Measurements from ENCODE around the gene ABCC8.

Gene ABCC8

DNA sequence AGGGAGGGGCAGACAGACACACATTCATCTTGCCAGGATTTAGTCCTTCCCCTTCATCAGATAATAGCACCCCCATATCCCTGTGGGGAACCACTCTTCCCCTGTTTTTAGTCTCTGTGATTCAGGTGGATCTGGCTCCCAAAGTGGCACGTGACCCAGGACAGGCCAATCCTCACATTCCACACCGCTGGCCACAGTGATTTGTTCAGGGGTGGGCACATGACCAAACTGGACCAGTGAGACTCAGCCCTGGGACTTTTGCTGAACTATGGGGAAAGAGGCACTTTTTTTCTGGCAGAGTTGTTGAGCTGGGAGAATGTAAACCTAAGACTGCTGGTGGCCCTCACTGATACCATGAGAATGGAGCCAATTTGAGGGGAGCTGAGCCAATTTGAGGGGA lies 69.1 kb downstream of the ABCC8 start (continued):
- TF ChIP-seq ZC3H10 (CRISPR knock-in tag; IDR thresholded peaks at IDR 0.05) (no peak), TCF4 (CRISPR knock-in tag; IDR thresholded peaks at IDR 0.05; ENCODE audit: borderline replicate concordance) (no peak), ISL1 (CRISPR knock-in tag; IDR thresholded peaks at IDR 0.05) (no peak), ESRRG (CRISPR knock-in tag; IDR thresholded peaks at IDR 0.05) (no peak)

DNA sequence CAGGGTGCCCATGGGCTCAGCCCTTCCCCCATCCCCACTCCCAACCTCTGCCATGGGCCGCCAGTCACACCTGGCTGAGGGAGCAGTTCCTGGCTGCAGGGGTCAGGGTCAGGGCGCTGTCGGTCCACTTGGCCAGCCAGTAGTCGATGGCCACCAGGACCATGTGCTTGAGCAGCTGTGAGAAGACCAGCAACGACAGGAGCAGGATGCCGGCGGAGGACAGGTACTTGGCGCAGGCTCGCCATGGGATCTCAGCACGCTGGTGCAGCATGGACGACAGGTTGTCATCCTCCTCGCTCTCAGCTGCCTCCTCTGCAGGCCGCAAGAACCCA lies 69.9 kb downstream of the ABCC8 start:
- ATAC-seq = no peak
- TF ChIP-seq, protein P1, sequence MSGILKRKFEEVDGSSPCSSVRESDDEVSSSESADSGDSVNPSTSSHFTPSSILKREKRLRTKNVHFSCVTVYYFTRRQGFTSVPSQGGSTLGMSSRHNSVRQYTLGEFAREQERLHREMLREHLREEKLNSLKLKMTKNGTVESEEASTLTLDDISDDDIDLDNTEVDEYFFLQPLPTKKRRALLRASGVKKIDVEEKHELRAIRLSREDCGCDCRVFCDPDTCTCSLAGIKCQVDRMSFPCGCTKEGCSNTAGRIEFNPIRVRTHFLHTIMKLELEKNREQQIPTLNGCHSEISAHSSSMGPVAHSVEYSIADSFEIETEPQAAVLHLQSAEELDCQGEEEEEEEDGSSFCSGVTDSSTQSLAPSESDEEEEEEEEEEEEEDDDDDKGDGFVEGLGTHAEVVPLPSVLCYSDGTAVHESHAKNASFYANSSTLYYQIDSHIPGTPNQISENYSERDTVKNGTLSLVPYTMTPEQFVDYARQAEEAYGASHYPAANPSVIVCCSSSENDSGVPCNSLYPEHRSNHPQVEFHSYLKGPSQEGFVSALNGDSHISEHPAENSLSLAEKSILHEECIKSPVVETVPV (CRISPR knock-in tag; IDR thresholded peaks at IDR 0.05) = no peak
- no peak for TF ChIP-seq ZFP30 (CRISPR knock-in tag; IDR thresholded peaks at IDR 0.05)
- TF ChIP-seq TSHZ2 (CRISPR knock-in tag; IDR thresholded peaks at IDR 0.05) = no peak

- TF ChIP-seq SNAI2 (CRISPR knock-in tag; IDR thresholded peaks at IDR 0.05) = no peak
- TF ChIP-seq PPARA (CRISPR knock-in tag; IDR thresholded peaks at IDR 0.05; ENCODE audit: borderline replicate concordance) = no peak
- no peak for TF ChIP-seq GLIS3 (CRISPR knock-in tag; IDR thresholded peaks at IDR 0.05)
- TF ChIP-seq ZNF565 (CRISPR knock-in tag; conservative IDR thresholded peaks at IDR 0.05; ENCODE audit: low read depth) = no peak
- no peak for TF ChIP-seq TSHZ2 (CRISPR knock-in tag; IDR thresholded peaks at IDR 0.05)
- TF ChIP-seq BACH2 (CRISPR knock-in tag; IDR thresholded peaks at IDR 0.05; ENCODE audit: borderline replicate concordance) = no peak
- TF ChIP-seq CSDC2 (CRISPR knock-in tag; IDR thresholded peaks at IDR 0.05) = no peak
- no peak for TF ChIP-seq ZFP3 (CRISPR knock-in tag; IDR thresholded peaks at IDR 0.05)
- TF ChIP-seq TOX (CRISPR knock-in tag; IDR thresholded peaks at IDR 0.05; ENCODE audit: borderline replicate concordance) = no peak
- no peak for TF ChIP-seq RARB (CRISPR knock-in tag; IDR thresholded peaks at IDR 0.05)
Measured at GRCh38 chr11:17406082-17406817, 70.4 kb downstream of the ABCC8 start.

DNA sequence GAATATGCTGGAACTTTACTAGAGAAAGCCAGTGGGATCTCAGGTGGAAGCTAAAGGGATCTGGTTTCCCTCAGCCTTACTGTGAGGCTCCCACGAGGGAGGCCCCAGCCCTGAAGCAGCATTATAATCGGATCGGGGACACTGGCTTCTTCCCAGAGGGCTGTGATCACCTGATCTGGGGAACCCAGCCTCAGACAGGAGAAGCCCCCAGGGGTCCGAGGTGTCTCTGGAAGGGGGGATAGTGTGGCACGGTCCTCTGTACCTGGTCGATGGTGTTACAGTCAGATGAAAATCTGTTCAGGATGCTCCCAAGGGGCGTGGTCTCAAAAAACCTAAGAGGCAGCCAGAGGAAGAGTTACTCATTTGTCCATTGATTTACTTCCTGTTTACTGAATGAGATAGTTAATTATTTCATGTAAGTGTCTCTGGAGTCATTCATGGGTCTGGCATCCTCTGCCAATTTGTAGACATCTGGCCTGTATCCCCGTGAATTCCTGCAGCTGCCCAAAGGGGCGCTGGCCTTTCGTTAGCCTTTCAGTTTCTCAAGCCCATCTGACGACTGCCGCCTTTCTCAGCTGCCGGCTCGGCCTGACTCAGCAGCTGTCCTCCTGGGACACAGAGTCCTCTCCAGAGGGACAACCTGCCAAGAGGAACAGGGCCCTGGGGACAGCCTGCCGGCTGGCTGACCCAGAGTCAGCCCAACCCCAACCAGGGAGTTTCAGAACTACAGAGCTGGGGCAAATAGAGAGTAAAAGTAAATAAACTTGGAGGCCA lies 71.2 kb downstream of the ABCC8 start:
- TF ChIP-seq CSDC2 (CRISPR knock-in tag; IDR thresholded peaks at IDR 0.05) (no peak), TCF4 (CRISPR knock-in tag; IDR thresholded peaks at IDR 0.05; ENCODE audit: borderline replicate concordance) (0 out of 2 replicates have a peak, but pooled peaks have one; percentile 44), RARB (CRISPR knock-in tag; IDR thresholded peaks at IDR 0.05) (no peak)
- peak; percentile 83 for ATAC-seq

More at GRCh38 chr11:17406082-17406817, 70.4 kb downstream of the ABCC8 start:
- ATAC-seq = no peak

DNA sequence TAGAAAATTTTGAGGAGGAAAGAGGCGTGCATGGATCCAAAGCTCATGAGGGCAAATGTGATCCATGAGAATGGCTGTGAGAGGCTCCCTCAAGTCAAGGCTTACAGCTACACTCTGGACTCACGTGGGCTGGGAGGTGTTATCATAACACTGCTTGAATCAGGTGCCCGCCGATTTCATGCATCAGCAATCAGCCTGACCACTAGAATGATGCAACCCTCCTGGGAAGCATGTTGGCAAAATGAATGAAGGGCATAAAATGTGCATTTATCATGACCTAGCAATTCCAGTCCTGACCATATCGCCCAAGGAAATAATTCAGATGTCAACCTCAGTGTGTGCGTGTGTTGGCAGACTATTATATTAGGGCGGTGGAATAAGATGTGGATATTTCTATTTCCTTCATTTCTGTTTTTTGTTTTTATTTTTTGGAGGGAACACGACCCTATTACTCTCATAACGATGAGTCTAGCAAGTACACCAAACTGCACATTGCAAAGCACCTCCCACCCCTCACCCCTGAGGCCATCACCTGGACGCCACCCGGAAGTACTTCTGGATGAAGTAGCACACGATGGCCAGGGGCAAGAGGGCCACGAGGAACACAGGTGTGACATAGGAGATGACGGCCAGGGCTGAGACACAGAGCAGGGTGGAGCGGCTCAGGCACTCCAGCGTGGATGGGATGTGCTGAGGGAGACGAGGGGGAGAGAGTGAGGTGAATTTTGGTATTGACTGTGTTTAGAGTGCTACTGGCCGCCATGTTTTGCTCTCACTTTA lies 72.5 kb downstream of the ABCC8 start:
- TF ChIP-seq ZFP3 (CRISPR knock-in tag; IDR thresholded peaks at IDR 0.05) (no peak), TCF4 (CRISPR knock-in tag; IDR thresholded peaks at IDR 0.05; ENCODE audit: borderline replicate concordance) (no peak), ZC3H10 (CRISPR knock-in tag; IDR thresholded peaks at IDR 0.05) (no peak), ISL1 (CRISPR knock-in tag; IDR thresholded peaks at IDR 0.05) (no peak), ZNF70 (CRISPR knock-in tag; IDR thresholded peaks at IDR 0.05) (no peak), OSR1 (CRISPR knock-in tag; IDR thresholded peaks at IDR 0.05) (no peak), TOX (CRISPR knock-in tag; IDR thresholded peaks at IDR 0.05; ENCODE audit: borderline replicate concordance) (no peak)
- TF ChIP-seq, protein P2, sequence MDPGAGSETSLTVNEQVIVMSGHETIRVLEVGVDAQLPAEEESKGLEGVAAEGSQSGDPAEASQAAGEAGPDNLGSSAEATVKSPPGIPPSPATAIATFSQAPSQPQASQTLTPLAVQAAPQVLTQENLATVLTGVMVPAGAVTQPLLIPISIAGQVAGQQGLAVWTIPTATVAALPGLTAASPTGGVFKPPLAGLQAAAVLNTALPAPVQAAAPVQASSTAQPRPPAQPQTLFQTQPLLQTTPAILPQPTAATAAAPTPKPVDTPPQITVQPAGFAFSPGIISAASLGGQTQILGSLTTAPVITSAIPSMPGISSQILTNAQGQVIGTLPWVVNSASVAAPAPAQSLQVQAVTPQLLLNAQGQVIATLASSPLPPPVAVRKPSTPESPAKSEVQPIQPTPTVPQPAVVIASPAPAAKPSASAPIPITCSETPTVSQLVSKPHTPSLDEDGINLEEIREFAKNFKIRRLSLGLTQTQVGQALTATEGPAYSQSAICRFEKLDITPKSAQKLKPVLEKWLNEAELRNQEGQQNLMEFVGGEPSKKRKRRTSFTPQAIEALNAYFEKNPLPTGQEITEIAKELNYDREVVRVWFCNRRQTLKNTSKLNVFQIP (CRISPR knock-in tag; IDR thresholded peaks at IDR 0.05; ENCODE audit: borderline replicate concordance, low read depth) = no peak
- TF ChIP-seq, protein P1 (CRISPR knock-in tag; IDR thresholded peaks at IDR 0.05) = no peak
- no peak for ATAC-seq

All from SK-N-SH treated with all-trans-retinoic acid at 6 μM for 48 hours (cell line).